ENCODE data around the gene PHTF1.
A peak's percentile ranks its signal among the peaks of the same experiment; 100 is the strongest.

The PHTF1 gene

GRCh38 chr1:113784104-113784779 is 25.0 kb upstream of the PHTF1 start:
- peaks cover 9% of the 10 kb centered on the region for H3K36me3 Mint-ChIP-seq
- H3K4me3 Mint-ChIP-seq, result peak overlapping the region; percentile 71
- H3K27me3 Mint-ChIP-seq, result no peaks in the 10 kb centered on the region
- H3K27ac Mint-ChIP-seq, result no peak overlapping the region
- H3K4me1 Mint-ChIP-seq, result peaks cover 40% of the 10 kb centered on the region
- H3K9me3 Mint-ChIP-seq, result no peaks in the 10 kb centered on the region

GRCh38 chr1:113783254-113784103 is 24.2 kb upstream of the PHTF1 start:
- peaks cover 11% of the 10 kb centered on the region for H3K36me3 Mint-ChIP-seq
- H3K4me1 Mint-ChIP-seq, result peaks cover 33% of the 10 kb centered on the region
- no peaks in the 10 kb centered on the region for H3K9me3 Mint-ChIP-seq
- no peak overlapping the region for H3K27ac Mint-ChIP-seq
- H3K27me3 Mint-ChIP-seq, result no peaks in the 10 kb centered on the region
- peak overlapping the region; percentile 71 for H3K4me3 Mint-ChIP-seq

GRCh38 chr1:113782406-113782805 is 23.1 kb upstream of the PHTF1 start:
- Mint-ChIP-seq H3K4me3 (no peak overlapping the region), H3K27ac (no peak overlapping the region), H3K27me3 (no peaks in the 10 kb centered on the region), H3K9me3 (no peaks in the 10 kb centered on the region), H3K36me3 (peaks cover 8% of the 10 kb centered on the region), H3K4me1 (peaks cover 22% of the 10 kb centered on the region)

GRCh38 chr1:113780374-113781146 is 21.3 kb upstream of the PHTF1 start:
- Mint-ChIP-seq H3K9me3 (no peaks in the 10 kb centered on the region), H3K4me3 (no peak overlapping the region), H3K27ac (no peak overlapping the region), H3K4me1 (peaks cover 5% of the 10 kb centered on the region), H3K36me3 (peaks cover 13% of the 10 kb centered on the region), H3K27me3 (no peaks in the 10 kb centered on the region)

- no peaks in the 10 kb centered on the region for H3K27me3 Mint-ChIP-seq
- H3K27ac Mint-ChIP-seq, result no peak overlapping the region
- no peaks in the 10 kb centered on the region for H3K9me3 Mint-ChIP-seq
- H3K36me3 Mint-ChIP-seq, result peaks cover 13% of the 10 kb centered on the region
- no peak overlapping the region for H3K4me3 Mint-ChIP-seq
- H3K4me1 Mint-ChIP-seq, result no peaks in the 10 kb centered on the region
Measured at GRCh38 chr1:113779542-113779941, 20.3 kb upstream of the PHTF1 start.

- H3K4me1 Mint-ChIP-seq, result peaks cover 4% of the 10 kb centered on the region
- H3K27ac Mint-ChIP-seq, result no peak overlapping the region
- peaks cover 16% of the 10 kb centered on the region for H3K36me3 Mint-ChIP-seq
- no peaks in the 10 kb centered on the region for H3K27me3 Mint-ChIP-seq
- H3K9me3 Mint-ChIP-seq, result no peaks in the 10 kb centered on the region
- H3K4me3 Mint-ChIP-seq, result no peak overlapping the region
Measured at GRCh38 chr1:113777561-113777960, 18.3 kb upstream of the PHTF1 start.

- H3K4me3 Mint-ChIP-seq, result no peak overlapping the region
- H3K27ac Mint-ChIP-seq, result peak overlapping the region; percentile 31
- H3K4me1 Mint-ChIP-seq, result peaks cover 43% of the 10 kb centered on the region
- H3K9me3 Mint-ChIP-seq, result no peaks in the 10 kb centered on the region
- peaks cover 18% of the 10 kb centered on the region for H3K36me3 Mint-ChIP-seq
- no peaks in the 10 kb centered on the region for H3K27me3 Mint-ChIP-seq
Measured at GRCh38 chr1:113770031-113770430, 10.7 kb upstream of the PHTF1 start.

GRCh38 chr1:113769601-113769970 is 10.3 kb upstream of the PHTF1 start:
- Mint-ChIP-seq H3K4me3 (no peak overlapping the region), H3K27ac (no peak overlapping the region), H3K27me3 (no peaks in the 10 kb centered on the region), H3K9me3 (no peaks in the 10 kb centered on the region), H3K4me1 (peaks cover 43% of the 10 kb centered on the region), H3K36me3 (peaks cover 20% of the 10 kb centered on the region)

GRCh38 chr1:113768916-113769600 is 9.8 kb upstream of the PHTF1 start:
- Mint-ChIP-seq H3K4me3 (no peak overlapping the region), H3K27me3 (no peaks in the 10 kb centered on the region), H3K27ac (peak overlapping the region; percentile 68), H3K9me3 (no peaks in the 10 kb centered on the region), H3K36me3 (peaks cover 20% of the 10 kb centered on the region), H3K4me1 (peaks cover 43% of the 10 kb centered on the region)

- H3K27ac Mint-ChIP-seq, result peak overlapping the region; percentile 62
- peaks cover 23% of the 10 kb centered on the region for H3K4me1 Mint-ChIP-seq
- H3K4me3 Mint-ChIP-seq, result no peak overlapping the region
- no peaks in the 10 kb centered on the region for H3K27me3 Mint-ChIP-seq
- no peaks in the 10 kb centered on the region for H3K9me3 Mint-ChIP-seq
- H3K36me3 Mint-ChIP-seq, result peaks cover 14% of the 10 kb centered on the region
Measured at GRCh38 chr1:113765306-113766230, 6.3 kb upstream of the PHTF1 start.

- H3K4me1 Mint-ChIP-seq, result peaks cover 13% of the 10 kb centered on the region
- H3K27ac Mint-ChIP-seq, result no peak overlapping the region
Measured at GRCh38 chr1:113763661-113764060, 4.4 kb upstream of the PHTF1 start.

GRCh38 chr1:113761937-113762336 is 2.7 kb upstream of the PHTF1 start:
- Mint-ChIP-seq H3K27ac (peak overlapping the region; percentile 74), H3K36me3 (peaks cover 4% of the 10 kb centered on the region), H3K4me3 (no peak overlapping the region), H3K4me1 (peaks cover 7% of the 10 kb centered on the region), H3K27me3 (no peaks in the 10 kb centered on the region), H3K9me3 (no peaks in the 10 kb centered on the region)

More at GRCh38 chr1:113763661-113764060, 4.4 kb upstream of the PHTF1 start:
- H3K36me3 Mint-ChIP-seq, result peaks cover 14% of the 10 kb centered on the region
- no peak overlapping the region for H3K4me3 Mint-ChIP-seq
- no peaks in the 10 kb centered on the region for H3K27me3 Mint-ChIP-seq
- H3K9me3 Mint-ChIP-seq, result no peaks in the 10 kb centered on the region

- Mint-ChIP-seq H3K4me1 (peaks cover 7% of the 10 kb centered on the region), H3K27me3 (no peaks in the 10 kb centered on the region), H3K9me3 (no peaks in the 10 kb centered on the region), H3K4me3 (peak overlapping the region; percentile 95), H3K27ac (peak overlapping the region; percentile 86), H3K36me3 (peaks cover 3% of the 10 kb centered on the region)
Measured at GRCh38 chr1:113760102-113761080, 1.1 kb upstream of the PHTF1 start.

Data from activated naive CD4-positive, alpha-beta T cell treated with anti-CD3 and anti-CD28 coated beads, Interleukin-2, amount 50 U/mL, for 24 hours (primary cell).